HT-29 (cell line): ENCODE measurements around the gene PLA2G2C. TPM values are rescaled to one million over a fixed set of nuclear protein-coding genes. Genes with fewer than 3 reads are reported as not detected.
"Not testable (repeated sequence)": the region's sequence is repeated elsewhere in the genome, so short reads cannot be mapped to it uniquely, and the experiment has no call there.

ENCODE experiments used
- DNase-seq: peaks from one replicate; pipeline ENCODE4 v3.0.0-alpha.2; 2015; ENCODE audit warnings: low spot score
- total RNA-seq: library from RNA; depleted of rRNA; stranded (reverse); fragments of >200 nt; shearing (Covaris generic); gene quantifications from 2 replicates; pipeline ENCODE4 v1.2.3, GENCODE V29; 2014; rRNA removed

The PLA2G2C gene
- total RNA-seq, 1 experiment from 2014 or later = not detected

- no peak for DNase-seq
These were observed 51.3 kb downstream of the PLA2G2C start for GRCh38 chr1:20134995-20135394.

GRCh38 chr1:20130518-20130917 lies 55.8 kb downstream of the PLA2G2C start:
- not testable (repeated sequence) for DNase-seq

GRCh38 chr1:20126806-20127440 lies 59.4 kb downstream of the PLA2G2C start:
- no peak for DNase-seq

GRCh38 chr1:20126041-20126805 lies 60.1 kb downstream of the PLA2G2C start:
- no peak for DNase-seq

GRCh38 chr1:20125100-20125499 lies 61.2 kb downstream of the PLA2G2C start:
- no peak for DNase-seq

GRCh38 chr1:20124456-20125057 lies 61.8 kb downstream of the PLA2G2C start:
- DNase-seq = peak; percentile 94

- DNase-seq = peak; percentile 59
These were observed 62.4 kb downstream of the PLA2G2C start for GRCh38 chr1:20123722-20124455.

GRCh38 chr1:20120796-20121195 lies 65.5 kb downstream of the PLA2G2C start:
- no peak for DNase-seq

- DNase-seq = no peak
These were observed 67.0 kb downstream of the PLA2G2C start, which contains the start of gene PLA2G2D for GRCh38 chr1:20119347-20119746. Gene PLA2G2D, minus strand, starts transcription at chr1:20119536. Its CDS starts 38 bp downstream, at chr1:20119498.

GRCh38 chr1:20117236-20117635 lies 69.1 kb downstream of the PLA2G2C start:
- no peak for DNase-seq

GRCh38 chr1:20115916-20116315 lies 70.4 kb downstream of the PLA2G2C start:
- DNase-seq = no peak

GRCh38 chr1:20115479-20115878 lies 70.8 kb downstream of the PLA2G2C start:
- DNase-seq = no peak

GRCh38 chr1:20114021-20114648 lies 72.2 kb downstream of the PLA2G2C start:
- no peak for DNase-seq

Other genes starting within 250 kb of the PLA2G2C start
- gene PLA2G2A, start 206.9 kb downstream of the PLA2G2C start, total RNA-seq = 0.31 TPM in 1 of 2 replicates, not detected in the other
- gene PLA2G5, start 116.3 kb downstream of the PLA2G2C start, total RNA-seq = not detected in 2 replicates
- not detected in 2 replicates for gene PLA2G2D, start 67.0 kb downstream of the PLA2G2C start, total RNA-seq
- 0.41 and 1.7 TPM in 2 replicates for gene PLA2G2F, start 47.2 kb downstream of the PLA2G2C start, total RNA-seq
- gene UBXN10, start 422 bp downstream of the PLA2G2C start, total RNA-seq = 3.1 and 3.2 TPM in 2 replicates
- gene VWA5B1, start 104.4 kb upstream of the PLA2G2C start, total RNA-seq = not detected in 2 replicates